Measurements from ENCODE around the gene SLC25A25.

- TF ChIP-seq CTCF (conservative IDR thresholded peaks at IDR 0.05; ENCODE audit: low read length) (no peak), EZH2phosphoT487 (IDR thresholded peaks at IDR 0.05; ENCODE audit: borderline replicate concordance) (no peak)
Measured at GRCh38 chr9:128127568-128127989, 59.5 kb downstream of the SLC25A25 start, which contains the start of gene PTGES2.

All from Loucy (cell line).